ENCODE data around the gene CLCNKB.

Gene CLCNKB

DNA sequence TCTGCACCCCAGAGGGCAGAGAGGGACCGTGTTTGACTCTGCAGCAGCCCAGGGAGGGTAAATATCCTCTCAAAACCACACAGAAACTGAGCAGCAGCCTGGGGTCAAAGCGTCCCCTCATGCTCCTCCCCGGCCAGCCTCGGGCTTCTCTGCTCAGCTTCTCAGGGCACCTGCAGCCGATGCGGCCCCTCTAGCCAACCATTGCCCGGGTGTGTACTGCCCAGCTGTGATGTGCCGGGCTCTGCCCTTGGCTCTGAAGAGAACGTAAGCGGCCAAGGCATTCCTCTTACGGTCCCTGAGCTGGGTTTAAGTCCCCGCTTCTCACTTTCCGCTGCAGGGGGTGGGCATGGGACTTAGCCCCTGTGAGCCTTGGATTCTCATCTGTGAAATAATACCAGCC, 24.4 kb downstream of the CLCNKB start:
- TF ChIP-seq, protein P1, sequence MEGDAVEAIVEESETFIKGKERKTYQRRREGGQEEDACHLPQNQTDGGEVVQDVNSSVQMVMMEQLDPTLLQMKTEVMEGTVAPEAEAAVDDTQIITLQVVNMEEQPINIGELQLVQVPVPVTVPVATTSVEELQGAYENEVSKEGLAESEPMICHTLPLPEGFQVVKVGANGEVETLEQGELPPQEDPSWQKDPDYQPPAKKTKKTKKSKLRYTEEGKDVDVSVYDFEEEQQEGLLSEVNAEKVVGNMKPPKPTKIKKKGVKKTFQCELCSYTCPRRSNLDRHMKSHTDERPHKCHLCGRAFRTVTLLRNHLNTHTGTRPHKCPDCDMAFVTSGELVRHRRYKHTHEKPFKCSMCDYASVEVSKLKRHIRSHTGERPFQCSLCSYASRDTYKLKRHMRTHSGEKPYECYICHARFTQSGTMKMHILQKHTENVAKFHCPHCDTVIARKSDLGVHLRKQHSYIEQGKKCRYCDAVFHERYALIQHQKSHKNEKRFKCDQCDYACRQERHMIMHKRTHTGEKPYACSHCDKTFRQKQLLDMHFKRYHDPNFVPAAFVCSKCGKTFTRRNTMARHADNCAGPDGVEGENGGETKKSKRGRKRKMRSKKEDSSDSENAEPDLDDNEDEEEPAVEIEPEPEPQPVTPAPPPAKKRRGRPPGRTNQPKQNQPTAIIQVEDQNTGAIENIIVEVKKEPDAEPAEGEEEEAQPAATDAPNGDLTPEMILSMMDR (IDR thresholded peaks at IDR 0.05; ENCODE audit: control extremely low read depth, extremely low read depth, low read depth, missing control alignments) = no peak
- CTCF ChIA-PET = interaction anchor here (1.3 to 3.6 kb wide), 6 partner anchors 11 to 276 kb away, joined by 3 to 30 read pairs (median 6); no protein-coding TSS in a partner anchor
- no peak for DNase-seq (ENCODE audit: extremely low spot score)
- POLR2A ChIA-PET = no interaction called here

DNA sequence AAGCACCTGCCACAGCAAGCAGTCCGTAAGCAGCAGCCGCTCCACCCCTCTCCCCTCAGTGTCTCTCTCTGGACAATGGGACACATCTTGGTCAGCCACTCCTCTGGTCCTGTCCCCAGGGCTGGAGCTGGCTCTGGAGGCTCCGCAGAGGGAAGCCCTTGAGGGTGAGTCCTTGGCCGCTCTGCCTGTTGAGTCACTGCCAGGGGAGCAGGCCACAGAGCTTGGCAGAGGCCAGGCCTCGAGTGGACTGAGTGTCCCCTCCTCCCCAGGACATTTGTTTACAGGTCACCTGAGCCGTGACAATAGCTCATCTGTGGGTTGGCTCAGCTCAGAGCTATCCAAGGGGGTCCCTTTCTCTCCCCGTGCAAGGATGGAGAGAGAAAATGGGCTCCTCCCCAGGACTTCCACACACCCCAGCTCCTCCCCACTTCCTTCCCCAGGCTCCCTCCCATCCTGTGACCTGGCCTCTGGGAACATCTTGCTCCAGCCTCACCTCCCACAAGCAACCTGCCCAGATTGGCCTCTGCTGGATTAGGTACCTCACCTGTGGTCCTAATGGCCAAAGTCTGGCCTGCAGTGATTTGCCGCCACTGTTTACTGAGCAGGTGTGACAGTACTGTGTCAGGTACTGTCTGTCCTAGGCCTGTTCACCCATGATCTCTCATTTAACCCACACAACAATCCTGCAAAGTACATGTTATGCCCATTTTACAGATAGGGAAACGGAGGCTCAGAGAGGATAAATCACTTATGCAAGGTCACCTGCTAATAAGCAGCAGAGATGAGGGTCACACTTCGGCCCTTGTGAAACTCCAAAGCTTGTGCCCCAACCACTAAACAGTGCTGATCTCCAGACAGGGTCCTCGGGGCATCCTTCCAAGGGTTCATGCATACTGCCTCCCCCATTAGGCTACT, 25.0 kb downstream of the CLCNKB start:
- DNase-seq (ENCODE audit: extremely low spot score) = no peak
- CTCF ChIA-PET = interaction anchor here (1.3 to 3.6 kb wide), 5 partner anchors 10 to 277 kb away, joined by 3 to 30 read pairs (median 5); no protein-coding TSS in a partner anchor
- POLR2A ChIA-PET = no interaction called here
- TF ChIP-seq, protein P1 (IDR thresholded peaks at IDR 0.05; ENCODE audit: control extremely low read depth, extremely low read depth, low read depth, missing control alignments) = no peak

GRCh38 chr1:16070640-16071355, 27.2 kb downstream of the CLCNKB start:
- ChIA-PET CTCF (interaction anchor here (1.0 to 7.4 kb wide), 5 partner anchors 8 to 117 kb away, joined by 4 to 43 read pairs (median 14); no protein-coding TSS in a partner anchor), POLR2A (no interaction called here)
- TF ChIP-seq, protein P1 (IDR thresholded peaks at IDR 0.05; ENCODE audit: control extremely low read depth, extremely low read depth, low read depth, missing control alignments) = no peak
- DNase-seq (ENCODE audit: extremely low spot score) = no peak

DNA sequence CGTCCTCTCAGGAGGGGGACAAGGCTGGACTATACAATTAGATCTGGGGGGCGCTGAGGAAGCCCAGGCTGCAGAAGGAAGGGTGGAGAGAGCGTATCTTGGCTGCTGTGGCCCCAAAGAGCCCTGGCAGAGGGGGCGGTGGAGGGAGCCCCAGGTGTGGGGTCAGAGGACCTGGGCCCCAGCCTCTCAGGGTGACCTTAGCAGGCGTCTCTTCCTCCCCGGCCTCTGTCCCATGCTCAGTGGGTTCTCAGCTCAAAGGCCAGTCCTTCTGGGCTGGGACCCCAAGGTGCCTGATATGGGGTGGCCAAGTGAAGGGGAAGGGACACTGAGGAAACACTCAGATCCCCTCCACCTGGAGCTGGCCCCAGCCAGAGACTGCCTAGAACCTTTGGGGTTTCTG, 28.0 kb downstream of the CLCNKB start:
- CTCF ChIA-PET = interaction anchor here (0.7 to 7.4 kb wide), 4 partner anchors 7 to 117 kb away, joined by 3 to 43 read pairs (median 22); no protein-coding TSS in a partner anchor
- POLR2A ChIA-PET = no interaction called here
- TF ChIP-seq, protein P1 (IDR thresholded peaks at IDR 0.05; ENCODE audit: control extremely low read depth, extremely low read depth, low read depth, missing control alignments) = no peak
- DNase-seq (ENCODE audit: extremely low spot score) = no peak

- ChIA-PET POLR2A (no interaction called here), CTCF (interaction anchor here (0.7 to 7.4 kb wide), 5 partner anchors 10 to 116 kb away, joined by 3 to 43 read pairs (median 6); no protein-coding TSS in a partner anchor)
- TF ChIP-seq, protein P1 (IDR thresholded peaks at IDR 0.05; ENCODE audit: control extremely low read depth, extremely low read depth, low read depth, missing control alignments) = no peak
- DNase-seq (ENCODE audit: extremely low spot score) = no peak
Observed at GRCh38 chr1:16072095-16072494, 28.5 kb downstream of the CLCNKB start.
